Head of caudate nucleus (tissue), 42 donors: ENCODE data around the gene TSSK2.

Source experiments
- DNase-seq, 42 donors: peaks; one replicate each; pipeline versions ENCODE4 v3.0.0 to v3.0.0-alpha.2; 2020 to 2021; ENCODE audit warnings: mixed read lengths in 7 of 42
- intact Hi-C: fragments of 100-400 bp; cut with DNase I; formaldehyde crosslinking; loops from one replicate; pipeline ENCODE4 v1.15.0; 2022

Gene TSSK2

GRCh38 chr22:19122143-19122751 is 8.9 kb upstream of the TSSK2 start, which contains the start of gene DGCR2:
Gene DGCR2 (minus strand): TSS chr22:19122412. CDS start chr22:19122206, 206 bp downstream.
- intact Hi-C loops = loop anchor here (2.0 kb wide), 1 partner anchor 23 kb away; the partner anchor contains the start of gene ESS2

GRCh38 chr22:19122752-19123492 is 8.2 kb upstream of the TSSK2 start:
- intact Hi-C loops = loop anchor here (2.0 kb wide), 1 partner anchor 22 kb away; the partner anchor contains the start of gene ESS2

More at GRCh38 chr22:19122143-19122751, 8.9 kb upstream of the TSSK2 start, which contains the start of gene DGCR2:
- DNase-seq = peak; percentile 92 to 99 (median 98)

GRCh38 chr22:19123936-19124335 is 7.2 kb upstream of the TSSK2 start:
- intact Hi-C loops = loop anchor here (2.0 kb wide), 1 partner anchor 21 kb away; the partner anchor contains the start of gene ESS2

More at GRCh38 chr22:19122752-19123492, 8.2 kb upstream of the TSSK2 start:
- DNase-seq = peak in 6 of 42 donors; percentile 11 to 48 (median 28)

GRCh38 chr22:19124377-19124776 is 6.7 kb upstream of the TSSK2 start:
- intact Hi-C loops = no loop called here
- no peak for DNase-seq

More at GRCh38 chr22:19123936-19124335, 7.2 kb upstream of the TSSK2 start:
- DNase-seq = no peak

GRCh38 chr22:19125011-19125410 is 6.1 kb upstream of the TSSK2 start:
- DNase-seq = no peak
- intact Hi-C loops = no loop called here

GRCh38 chr22:19125474-19126308 is 5.4 kb upstream of the TSSK2 start:
- no peak for DNase-seq
- intact Hi-C loops = no loop called here

GRCh38 chr22:19126309-19127273 is 4.5 kb upstream of the TSSK2 start:
- intact Hi-C loops = no loop called here
- DNase-seq = no peak

DNA sequence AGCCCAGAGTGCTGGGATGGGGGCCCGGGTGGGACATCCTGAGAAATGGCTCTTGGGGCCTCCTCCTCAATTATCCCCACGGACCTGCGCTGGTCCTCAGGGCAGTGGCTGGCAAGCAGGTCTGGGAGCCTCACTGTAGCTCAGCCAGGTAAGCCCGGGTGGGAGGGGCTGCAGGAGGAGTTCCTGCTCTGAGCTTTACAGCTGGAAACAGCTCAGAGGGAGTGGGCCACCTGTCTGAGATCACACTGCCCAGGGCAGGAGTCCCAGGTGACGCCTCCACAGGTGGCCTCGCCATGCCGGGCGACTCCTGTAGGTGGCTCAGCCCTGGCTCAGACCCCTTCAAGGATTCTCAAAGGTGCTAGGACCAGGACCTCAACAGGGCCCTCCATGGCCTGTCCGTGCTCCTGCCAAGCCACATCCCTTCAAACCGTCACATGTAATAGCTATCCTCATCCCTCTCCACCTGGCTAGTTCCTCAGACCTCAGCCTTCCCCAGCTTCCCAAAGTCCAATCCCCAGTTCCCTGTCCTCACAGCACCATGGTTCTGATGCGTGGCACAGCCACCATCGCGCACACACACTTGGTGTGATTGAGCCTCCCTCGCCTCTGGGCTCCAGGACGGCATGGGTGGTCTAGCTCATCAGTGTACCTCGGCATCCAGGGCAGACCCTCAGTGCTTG is 3.6 kb upstream of the TSSK2 start:
- intact Hi-C loops = no loop called here

GRCh38 chr22:19128009-19128401 is 3.1 kb upstream of the TSSK2 start:
- intact Hi-C loops = no loop called here
- DNase-seq = no peak

More for the DNA sequence above, 3.6 kb upstream of the TSSK2 start:
- no peak for DNase-seq

DNA sequence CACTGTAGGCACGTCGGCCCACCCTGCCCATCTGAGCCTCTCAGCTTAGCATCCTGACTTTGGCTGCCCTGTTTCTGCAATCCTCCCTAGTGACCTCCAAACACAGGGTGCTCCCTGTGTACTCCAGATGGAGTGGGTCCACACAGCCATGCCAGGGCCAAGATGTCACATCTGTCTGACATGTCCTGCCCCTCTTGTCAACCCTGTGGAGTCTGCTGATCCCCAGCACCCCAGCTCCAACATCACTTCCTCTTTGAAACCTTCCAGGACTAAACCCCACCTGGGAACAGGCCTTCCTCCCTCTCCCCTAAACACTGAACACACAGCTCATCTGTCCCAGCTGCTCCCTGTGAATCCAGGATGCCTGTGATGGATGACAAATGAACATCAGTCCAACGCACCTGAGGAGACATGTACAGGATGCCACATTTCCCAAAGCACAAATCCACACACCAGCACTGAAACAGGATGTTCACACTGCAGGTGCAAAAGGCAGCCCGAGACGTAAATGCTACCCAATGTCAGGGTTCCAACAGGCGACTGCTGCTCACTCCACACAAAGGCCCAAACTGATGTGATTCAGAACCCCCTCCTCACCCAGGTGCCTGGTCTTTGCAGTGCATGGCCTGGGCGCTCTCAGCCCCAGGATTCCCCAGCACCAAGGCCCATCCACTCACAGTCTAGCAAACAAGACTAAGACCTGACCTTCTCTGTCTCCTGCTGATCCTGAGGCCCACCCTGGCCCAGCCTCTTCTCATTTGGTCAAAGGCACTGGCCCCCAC is 2.0 kb upstream of the TSSK2 start:
- intact Hi-C loops = no loop called here
- no peak for DNase-seq

GRCh38 chr22:19129871-19130270 is 1.2 kb upstream of the TSSK2 start:
- no peak for DNase-seq
- intact Hi-C loops = no loop called here

GRCh38 chr22:19131685-19132015 is 542 bp downstream of the TSSK2 start:
- intact Hi-C loops = no loop called here

GRCh38 chr22:19132153-19132552 is 1.0 kb downstream of the TSSK2 start:
- DNase-seq = no peak
- intact Hi-C loops = no loop called here

More at GRCh38 chr22:19131685-19132015, 542 bp downstream of the TSSK2 start:
- DNase-seq = no peak

GRCh38 chr22:19132693-19133400 is 1.7 kb downstream of the TSSK2 start:
- intact Hi-C loops = no loop called here
- DNase-seq = no peak

DNA sequence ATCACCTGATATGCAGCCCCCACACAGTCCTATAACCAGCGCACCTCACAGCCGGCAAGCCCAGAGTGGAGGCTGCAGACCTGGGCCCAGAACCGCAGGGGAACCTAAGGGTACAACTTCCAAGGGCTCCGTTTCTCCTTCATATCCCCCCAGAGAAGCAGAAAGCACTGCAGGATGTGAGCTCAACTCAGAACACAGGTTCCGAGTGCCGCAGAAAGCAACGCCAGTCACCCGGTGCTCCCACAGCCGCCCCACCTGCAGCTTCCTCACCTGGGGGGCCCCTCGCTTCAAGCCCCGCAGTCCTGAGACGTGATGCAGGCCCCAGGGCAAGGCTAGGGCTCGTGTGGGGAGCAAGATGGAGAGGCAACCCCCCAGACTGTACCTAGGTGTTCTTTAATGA is 2.5 kb downstream of the TSSK2 start:
- DNase-seq = no peak
- intact Hi-C loops = no loop called here

DNA sequence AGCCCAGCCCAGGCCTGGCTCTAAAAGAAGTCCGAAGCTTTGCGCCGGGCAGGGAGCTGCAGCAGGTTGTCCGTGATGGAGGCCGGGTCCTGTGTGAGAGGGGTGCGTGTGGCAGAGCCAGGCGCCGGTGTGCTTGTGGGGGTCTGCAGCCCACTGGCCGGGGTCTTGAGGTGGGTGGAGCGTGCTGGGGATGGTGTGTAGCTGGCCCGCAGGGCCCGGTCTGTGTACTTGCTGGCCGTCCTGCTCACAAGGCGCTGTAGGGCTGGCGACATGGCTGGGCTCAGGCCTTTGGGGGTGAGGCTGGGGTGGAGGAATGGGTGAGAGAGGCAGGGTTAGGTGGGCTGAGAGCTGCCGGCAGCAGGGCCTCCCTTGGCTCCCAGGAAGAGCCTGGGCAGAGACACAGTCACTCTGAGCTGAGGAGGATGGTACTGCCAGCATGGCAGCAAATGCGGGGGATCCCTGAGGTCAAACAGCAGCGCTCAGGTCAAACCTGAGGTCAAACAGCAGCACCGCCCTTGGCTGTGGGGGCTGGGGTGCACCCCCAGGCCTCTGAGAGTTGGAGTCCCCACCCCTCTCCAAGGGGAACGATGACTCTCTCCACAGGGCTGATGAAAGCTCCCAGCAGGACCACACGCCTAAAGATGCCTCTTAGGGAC is 3.2 kb downstream of the TSSK2 start:
- intact Hi-C loops = no loop called here
- DNase-seq = no peak
